Ishikawa (cell line): ENCODE data around the gene AMZ1.

Experiments used
- CREB1 ChIP-seq: IDR thresholded peaks from 2 replicates; pipeline ENCODE4 v1.6.1; 2012; ENCODE audit warnings: low read depth
- FOXM1 ChIP-seq: IDR thresholded peaks from 2 replicates; pipeline ENCODE4 v1.6.1; 2012; ENCODE audit warnings: low read depth, borderline replicate concordance
- NFIC ChIP-seq: IDR thresholded peaks from 2 replicates; pipeline ENCODE4 v1.6.1; 2012

GRCh38 chr7:2754912-2755311 lies 66.9 kb downstream of the AMZ1 start:
- TF ChIP-seq CREB1 (no peak), FOXM1 (no peak), NFIC (no peak)
